ENCODE measurements around the gene GLIPR1L2. TPM values are rescaled to one million over a fixed set of nuclear protein-coding genes. Genes with fewer than 3 reads are reported as not detected.

GLIPR1L2 gene
- total and polyA plus RNA-seq, 2 of the 8 experiments (the other 6 are each of a cell fraction or from before 2014, with no cell fraction given), result 0.09 TPM; not detected in 1

DNA sequence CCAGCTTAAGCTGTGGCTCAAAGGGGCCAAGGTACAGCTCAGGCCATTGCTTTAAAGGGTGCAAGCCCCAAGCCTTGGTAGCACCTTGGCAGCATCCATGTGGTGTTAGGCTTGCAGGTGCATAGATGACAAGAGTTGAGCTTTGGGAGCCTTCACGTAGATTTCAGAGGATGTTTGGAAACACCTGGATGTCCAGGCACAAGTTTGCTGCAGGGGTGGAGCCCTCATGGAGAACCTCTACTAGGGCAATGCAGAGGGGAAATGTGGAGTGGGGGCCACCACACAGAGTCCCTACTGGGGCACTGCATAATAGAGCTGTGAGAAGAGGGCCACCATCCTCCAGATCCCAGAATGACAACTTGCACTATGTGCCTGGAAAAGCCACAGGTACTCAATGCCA, 37.9 kb downstream of the GLIPR1L2 start:
- H3K27me3 ChIP-seq (replicated peaks in 1 of 4; ENCODE audit: control insufficient read depth in 3 of 4, extremely low read depth in 1 of 4, insufficient read depth in 3 of 4, low read length in 3 of 4), result no peaks in the 10 kb centered on the region
- ChIA-PET POLR2A (ENCODE audit: partially characterized antibody) (no interaction called here), CTCF (ENCODE audit: partially characterized antibody) (no interaction called here)
- no peak overlapping the region for H2BK120ac ChIP-seq (replicated peaks; ENCODE audit: low read depth, low read length)
- H3K56ac ChIP-seq (replicated peaks; ENCODE audit: insufficient read length, low read depth, low read length), result no peak overlapping the region
- H3K18ac ChIP-seq (ENCODE audit: extremely low read depth, low read length), result no peak overlapping the region
- H4K20me1 ChIP-seq (replicated peaks in 1 of 2; ENCODE audit: control insufficient read depth in 1 of 2, insufficient read depth in 2 of 2, low read length in 2 of 2), result no peaks in the 10 kb centered on the region
- H2AK5ac ChIP-seq (ENCODE audit: low read depth, low read length), result no peak overlapping the region
- H3K23ac ChIP-seq (ENCODE audit: insufficient read length), result no peak overlapping the region
- peaks cover 13 to 19% of the 10 kb centered on the region in 2 experiments for H3K9me3 ChIP-seq (ENCODE audit: insufficient read depth in 2 of 2, low read depth in 1 of 2, low read length in 1 of 2)
- 100% methylated on average over 1 of the region's 1 CpG; no CpG with 5 or more reads in 1 of the 2 experiments for WGBS, 2 experiments (ENCODE audit: extremely low coverage in 1 of 2, insufficient coverage in 1 of 2, insufficient read length in 1 of 2, insufficient replicate concordance in 2 of 2, low coverage in 1 of 2, low lambda C conversion rate in 2 of 2, missing lambda C conversion rate in 1 of 2)
- DNase-seq (ENCODE audit: low read depth in 1 of 2, low spot score in 2 of 2) (no peak), FAIRE-seq (no peak)
- H3K36me3 ChIP-seq (ENCODE audit: control insufficient read depth in 2 of 4, insufficient read depth in 4 of 4, low read length in 3 of 4), result peaks cover 0 to 9% (median 1%) of the 10 kb centered on the region in 4 experiments; a peak in 3 of 8 replicates
- no peaks in the 10 kb centered on the region for H3K79me2 ChIP-seq (ENCODE audit: control insufficient read depth in 1 of 2, insufficient read depth in 2 of 2, low read length in 2 of 2)
- H2BK5ac ChIP-seq (ENCODE audit: low read depth, low read length), result no peak overlapping the region
- no peak overlapping the region for H3K4me3 ChIP-seq (ENCODE audit: extremely low read depth in 1 of 4, insufficient read depth in 2 of 4, low read depth in 3 of 4, low read length in 4 of 4)
- H3K79me1 ChIP-seq (ENCODE audit: low read depth, low read length), result no peaks in the 10 kb centered on the region
- H2AFZ ChIP-seq (ENCODE audit: low read length), result no peak overlapping the region
- no peak overlapping the region for H3K4ac ChIP-seq (replicated peaks; ENCODE audit: insufficient read length, low read depth, low read length)
- no peak overlapping the region for H3K14ac ChIP-seq (ENCODE audit: insufficient read length)
- no peak overlapping the region for H3K4me2 ChIP-seq (ENCODE audit: insufficient read depth in 1 of 2, low read depth in 2 of 2, low read length in 2 of 2)
- no peak overlapping the region for H4K5ac ChIP-seq (ENCODE audit: insufficient read length, low read depth, low read length)
- no peak overlapping the region for H3K27ac ChIP-seq (ENCODE audit: low read depth, low read length)
- H4K8ac ChIP-seq (ENCODE audit: extremely low read depth, insufficient read depth, low read length), result no peak overlapping the region
- no peak overlapping the region for H4K91ac ChIP-seq (replicated peaks; ENCODE audit: insufficient read length, low read length)
- H2BK15ac ChIP-seq (ENCODE audit: low read length), result no peak overlapping the region
- no peak overlapping the region for H2BK12ac ChIP-seq (ENCODE audit: low read depth, low read length)
- no peak overlapping the region for H3K9ac ChIP-seq (replicated peaks in 1 of 4; ENCODE audit: extremely low read depth in 1 of 4, low read depth in 3 of 4, low read length in 3 of 4)
- H3K4me1 ChIP-seq (replicated peaks in 1 of 4; ENCODE audit: control insufficient read depth in 3 of 4, insufficient read depth in 4 of 4, low read length in 3 of 4), result no peaks in the 10 kb centered on the region; a peak in 1 of 7 replicates
- no peak overlapping the region for H2BK20ac ChIP-seq (ENCODE audit: low read length)
- H3K23me2 ChIP-seq (ENCODE audit: low read depth, low read length), result no peaks in the 10 kb centered on the region
- TF ChIP-seq NRF1 (IDR thresholded peaks at IDR 0.05; ENCODE audit: low read depth, low read length) (no peak), GTF2F1 (IDR thresholded peaks at IDR 0.05; ENCODE audit: borderline replicate concordance, low read depth, low read length) (no peak), POLR2AphosphoS5 (IDR thresholded peaks at IDR 0.05; ENCODE audit: low read depth, low read length) (no peak), TEAD4 (IDR thresholded peaks at IDR 0.05; ENCODE audit: low read depth, low read length) (no peak), KDM1A (IDR thresholded peaks at IDR 0.05; ENCODE audit: borderline replicate concordance, low read length) (no peak), JUN (IDR thresholded peaks at IDR 0.05; ENCODE audit: low read depth, low read length) (no peak), CHD1 (IDR thresholded peaks at IDR 0.05; ENCODE audit: low read depth, low read length) (no peak), POLR2A (IDR thresholded peaks at IDR 0.05; ENCODE audit: control extremely low read depth in 1 of 2, low read depth in 2 of 2, low read length in 2 of 2) (no peak), HDAC6 (IDR thresholded peaks at IDR 0.05; ENCODE audit: low read depth, low read length) (no peak), ASH2L (IDR thresholded peaks at IDR 0.05; ENCODE audit: low read length) (no peak), RAD21 (IDR thresholded peaks at IDR 0.05 in 1 of 2, conservative IDR thresholded peaks at IDR 0.05 in 1 of 2; ENCODE audit: low read depth in 2 of 2, low read length in 2 of 2) (no peak), SRF (IDR thresholded peaks at IDR 0.05; ENCODE audit: low read depth, low read length) (no peak), BRCA1 (IDR thresholded peaks at IDR 0.05; ENCODE audit: low read depth, low read length) (no peak)
- TF ChIP-seq, protein P1, sequence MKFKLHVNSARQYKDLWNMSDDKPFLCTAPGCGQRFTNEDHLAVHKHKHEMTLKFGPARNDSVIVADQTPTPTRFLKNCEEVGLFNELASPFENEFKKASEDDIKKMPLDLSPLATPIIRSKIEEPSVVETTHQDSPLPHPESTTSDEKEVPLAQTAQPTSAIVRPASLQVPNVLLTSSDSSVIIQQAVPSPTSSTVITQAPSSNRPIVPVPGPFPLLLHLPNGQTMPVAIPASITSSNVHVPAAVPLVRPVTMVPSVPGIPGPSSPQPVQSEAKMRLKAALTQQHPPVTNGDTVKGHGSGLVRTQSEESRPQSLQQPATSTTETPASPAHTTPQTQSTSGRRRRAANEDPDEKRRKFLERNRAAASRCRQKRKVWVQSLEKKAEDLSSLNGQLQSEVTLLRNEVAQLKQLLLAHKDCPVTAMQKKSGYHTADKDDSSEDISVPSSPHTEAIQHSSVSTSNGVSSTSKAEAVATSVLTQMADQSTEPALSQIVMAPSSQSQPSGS (IDR thresholded peaks at IDR 0.05; ENCODE audit: low read length), result no peak

All from H1 (cell line).